ENCODE measurements around the gene UBASH3A. TPM values are rescaled to one million over a fixed set of nuclear protein-coding genes. Genes with fewer than 3 reads are reported as not detected.

The UBASH3A gene
- total RNA-seq, 1 donor from 2014 or later: not detected

- Mint-ChIP-seq H3K4me1 (ENCODE audit: low read depth, unreplicated experiment) (peaks cover 14% of the 10 kb centered on the region), H3K4me3 (ENCODE audit: unreplicated experiment) (no peak overlapping the region), H3K27me3 (ENCODE audit: unreplicated experiment) (peaks cover 1% of the 10 kb centered on the region), H3K36me3 (ENCODE audit: unreplicated experiment) (peaks cover 10% of the 10 kb centered on the region), H3K27ac (ENCODE audit: unreplicated experiment) (no peak overlapping the region), H3K9me3 (ENCODE audit: unreplicated experiment) (peaks cover 6% of the 10 kb centered on the region)
- TF ChIP-seq CTCF (IDR thresholded peaks at IDR 0.05; ENCODE audit: partially characterized antibody, unreplicated experiment): no peak
- DNase-seq: peak; percentile 2
Observed at GRCh38 chr21:42387843-42388340, 15.8 kb upstream of the UBASH3A start.

DNA sequence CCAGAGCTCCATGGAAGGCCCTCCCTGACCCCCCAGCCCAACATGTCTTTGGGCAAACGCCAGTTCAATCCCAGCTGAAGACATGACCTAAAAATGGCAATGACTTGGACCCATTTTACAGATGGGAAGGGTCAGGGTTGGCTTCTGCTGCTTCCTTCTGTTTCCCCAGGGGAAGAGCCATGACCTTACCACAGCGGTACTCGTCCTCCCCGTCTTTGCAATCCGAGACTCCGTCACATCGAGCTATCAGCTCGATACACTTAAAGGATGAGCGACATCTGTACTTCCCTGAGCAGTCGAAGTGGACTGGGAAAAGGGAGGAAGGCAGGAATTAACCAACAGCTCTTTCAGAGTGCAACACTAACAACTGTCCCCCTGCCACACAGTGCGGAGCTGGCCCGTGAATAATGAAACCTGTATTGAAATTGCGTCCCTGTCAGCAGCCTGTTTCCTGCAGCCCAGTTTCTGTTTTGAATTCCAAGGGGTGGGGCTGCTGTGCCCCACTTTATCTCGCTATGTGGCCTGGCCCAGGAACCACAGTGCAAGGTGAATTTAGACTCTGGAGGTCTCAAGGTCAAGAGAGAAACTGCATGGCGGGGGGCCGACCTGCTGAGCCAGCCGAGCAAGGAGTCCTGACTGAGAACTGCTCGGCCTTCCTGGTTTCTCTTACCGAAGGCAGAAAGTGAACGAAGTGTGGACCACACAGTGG is 14.8 kb upstream of the UBASH3A start:
- Mint-ChIP-seq H3K27me3 (ENCODE audit: unreplicated experiment) (peaks cover 1% of the 10 kb centered on the region), H3K27ac (ENCODE audit: unreplicated experiment) (no peak overlapping the region), H3K36me3 (ENCODE audit: unreplicated experiment) (peaks cover 10% of the 10 kb centered on the region), H3K4me1 (ENCODE audit: low read depth, unreplicated experiment) (peaks cover 14% of the 10 kb centered on the region), H3K9me3 (ENCODE audit: unreplicated experiment) (peaks cover 5% of the 10 kb centered on the region), H3K4me3 (ENCODE audit: unreplicated experiment) (no peak overlapping the region)
- DNase-seq: peak; percentile 13
- TF ChIP-seq CTCF (IDR thresholded peaks at IDR 0.05; ENCODE audit: partially characterized antibody, unreplicated experiment): no peak

GRCh38 chr21:42389449-42389835 is 14.3 kb upstream of the UBASH3A start:
- H3K4me3 Mint-ChIP-seq (ENCODE audit: unreplicated experiment): no peak overlapping the region
- no peak for TF ChIP-seq CTCF (IDR thresholded peaks at IDR 0.05; ENCODE audit: partially characterized antibody, unreplicated experiment)
- no peaks in the 10 kb centered on the region for H3K27me3 Mint-ChIP-seq (ENCODE audit: unreplicated experiment)
- peaks cover 10% of the 10 kb centered on the region for H3K36me3 Mint-ChIP-seq (ENCODE audit: unreplicated experiment)
- peaks cover 4% of the 10 kb centered on the region for H3K9me3 Mint-ChIP-seq (ENCODE audit: unreplicated experiment)
- DNase-seq: peak; percentile 5
- H3K27ac Mint-ChIP-seq (ENCODE audit: unreplicated experiment): no peak overlapping the region
- H3K4me1 Mint-ChIP-seq (ENCODE audit: low read depth, unreplicated experiment): peaks cover 14% of the 10 kb centered on the region

GRCh38 chr21:42390193-42390592 is 13.5 kb upstream of the UBASH3A start:
- H3K4me1 Mint-ChIP-seq (ENCODE audit: low read depth, unreplicated experiment): peaks cover 19% of the 10 kb centered on the region
- H3K27ac Mint-ChIP-seq (ENCODE audit: unreplicated experiment): no peak overlapping the region
- peaks cover 4% of the 10 kb centered on the region for H3K9me3 Mint-ChIP-seq (ENCODE audit: unreplicated experiment)
- no peak overlapping the region for H3K4me3 Mint-ChIP-seq (ENCODE audit: unreplicated experiment)
- H3K27me3 Mint-ChIP-seq (ENCODE audit: unreplicated experiment): no peaks in the 10 kb centered on the region
- peaks cover 10% of the 10 kb centered on the region for H3K36me3 Mint-ChIP-seq (ENCODE audit: unreplicated experiment)
- TF ChIP-seq CTCF (IDR thresholded peaks at IDR 0.05; ENCODE audit: partially characterized antibody, unreplicated experiment): no peak
- DNase-seq: no peak

- H3K27ac Mint-ChIP-seq (ENCODE audit: unreplicated experiment): no peak overlapping the region
Observed at GRCh38 chr21:42390696-42391095, 13.0 kb upstream of the UBASH3A start.

More at GRCh38 chr21:42390696-42391095, 13.0 kb upstream of the UBASH3A start:
- Mint-ChIP-seq H3K4me3 (ENCODE audit: unreplicated experiment) (no peak overlapping the region), H3K36me3 (ENCODE audit: unreplicated experiment) (peaks cover 10% of the 10 kb centered on the region), H3K27me3 (ENCODE audit: unreplicated experiment) (no peaks in the 10 kb centered on the region), H3K4me1 (ENCODE audit: low read depth, unreplicated experiment) (peaks cover 22% of the 10 kb centered on the region), H3K9me3 (ENCODE audit: unreplicated experiment) (peaks cover 4% of the 10 kb centered on the region)
- no peak for DNase-seq
- TF ChIP-seq CTCF (IDR thresholded peaks at IDR 0.05; ENCODE audit: partially characterized antibody, unreplicated experiment): no peak
